H9 (cell line): ENCODE data around the gene TMEM39A. TPM values are rescaled to one million over a fixed set of nuclear protein-coding genes. Genes with fewer than 3 reads are reported as not detected.

Source experiments
- DNase-seq: peaks from one replicate; pipeline ENCODE4 v3.0.0-alpha.2; 2017
- H2AFZ ChIP-seq: one replicate; pipeline ENCODE4 v1.6.1; 2013; ENCODE audit warnings: mild to moderate bottlenecking, low read length, control low read depth, moderate library complexity
- H2AK5ac ChIP-seq: 2 replicates; pipeline ENCODE4 v1.6.1; 2013; ENCODE audit warnings: low read length, control low read depth, mixed read lengths; ENCODE audit not compliant: insufficient read length
- H2BK120ac ChIP-seq: one replicate; pipeline ENCODE4 v1.6.1; 2013; ENCODE audit warnings: low read depth, mild to moderate bottlenecking, low read length, control low read depth, inconsistent platforms; ENCODE audit not compliant: poor library complexity, severe bottlenecking
- H2BK12ac ChIP-seq: 2 replicates; pipeline ENCODE4 v1.6.1; 2013; ENCODE audit warnings: low read length, control low read depth, mixed read lengths, low read depth; ENCODE audit not compliant: insufficient read length
- H2BK15ac ChIP-seq: 2 replicates; pipeline ENCODE4 v1.6.1; 2013; ENCODE audit warnings: low read depth, low read length, control low read depth
- H2BK20ac ChIP-seq: one replicate; pipeline ENCODE4 v1.6.1; 2013; ENCODE audit warnings: low read depth, mild to moderate bottlenecking, low read length, control low read depth, inconsistent platforms; ENCODE audit not compliant: poor library complexity, severe bottlenecking
- H2BK5ac ChIP-seq: 2 replicates; pipeline ENCODE4 v1.6.1; 2013; ENCODE audit warnings: low read length, control low read depth, mixed read lengths; ENCODE audit not compliant: insufficient read length
- H3K14ac ChIP-seq: 2 replicates; pipeline ENCODE4 v1.6.1; 2013; ENCODE audit warnings: low read length, control low read depth; ENCODE audit not compliant: insufficient read depth
- H3K18ac ChIP-seq: 2 replicates; pipeline ENCODE4 v1.6.1; 2013; ENCODE audit warnings: low read depth, mild to moderate bottlenecking, mixed read lengths, low read length, control low read depth; ENCODE audit not compliant: insufficient read length
- H3K23ac ChIP-seq: 2 replicates; pipeline ENCODE4 v1.6.1; 2013; ENCODE audit warnings: low read length, control low read depth, mixed read lengths, low read depth; ENCODE audit not compliant: insufficient read length
- H3K23me2 ChIP-seq: 2 replicates; pipeline ENCODE4 v1.6.1; 2013; ENCODE audit warnings: low read depth, mild to moderate bottlenecking, mixed read lengths, low read length, control low read depth; ENCODE audit not compliant: insufficient read length, poor library complexity, severe bottlenecking
- H3K27ac ChIP-seq: 2 replicates; pipeline ENCODE4 v1.5.1; 2013; ENCODE audit warnings: low read length, control low read depth, mixed read lengths, low read depth; ENCODE audit not compliant: insufficient read length
- H3K27me3 ChIP-seq: 2 replicates; pipeline ENCODE4 v1.6.1; 2013; ENCODE audit warnings: low read length, control low read depth, inconsistent platforms; ENCODE audit not compliant: insufficient read depth
- H3K4ac ChIP-seq: 2 replicates; pipeline ENCODE4 v1.6.1; 2013; ENCODE audit warnings: low read depth, mild to moderate bottlenecking, control low read depth, inconsistent platforms, low read length, moderate library complexity
- H3K4me1 ChIP-seq: 2 replicates; pipeline ENCODE4 v1.6.1; 2013; ENCODE audit warnings: low read length, control low read depth, inconsistent platforms; ENCODE audit not compliant: insufficient read depth
- H3K4me2 ChIP-seq: 2 replicates; pipeline ENCODE4 v1.6.1; 2013; ENCODE audit warnings: low read length, control low read depth, mixed read lengths; ENCODE audit not compliant: insufficient read length, insufficient read depth
- H3K56ac ChIP-seq: 2 replicates; pipeline ENCODE4 v1.6.1; 2013; ENCODE audit warnings: low read depth, mild to moderate bottlenecking, mixed read lengths, low read length, control low read depth; ENCODE audit not compliant: insufficient read length
- H3K79me1 ChIP-seq: 2 replicates; pipeline ENCODE4 v1.6.1; 2013; ENCODE audit warnings: low read depth, mild to moderate bottlenecking, moderate library complexity, low read length, control low read depth, inconsistent platforms; ENCODE audit not compliant: insufficient read depth, poor library complexity, severe bottlenecking
- H3K79me2 ChIP-seq: 2 replicates; pipeline ENCODE4 v1.6.1; 2013; ENCODE audit warnings: low read length, control low read depth, inconsistent platforms; ENCODE audit not compliant: insufficient read depth
- H3K9ac ChIP-seq: 2 replicates; pipeline ENCODE4 v1.6.1; 2013; ENCODE audit warnings: low read length, control low read depth, mixed read lengths; ENCODE audit not compliant: insufficient read length; ENCODE audit errors: extremely low read depth
- H3K9me3 ChIP-seq: one replicate; pipeline ENCODE4 v1.6.1; 2013; ENCODE audit warnings: low read depth, low read length, inconsistent platforms; ENCODE audit not compliant: control insufficient read depth
- H3T11ph ChIP-seq: one replicate; pipeline ENCODE4 v1.6.1; 2013; ENCODE audit warnings: mild to moderate bottlenecking, low read length, control low read depth, inconsistent platforms
- H4K20me1 ChIP-seq: one replicate; pipeline ENCODE4 v1.6.1; 2013; ENCODE audit not compliant: control insufficient read depth, insufficient read length, insufficient read depth
- H4K5ac ChIP-seq: 2 replicates; pipeline ENCODE4 v1.6.1; 2013; ENCODE audit warnings: low read depth, mild to moderate bottlenecking, mixed read lengths, low read length, control low read depth; ENCODE audit not compliant: insufficient read length
- H4K8ac ChIP-seq: replicated peaks from 2 replicates; pipeline ENCODE4 v1.6.1; 2013; ENCODE audit warnings: low read length, control low read depth, mixed read lengths, low read depth; ENCODE audit not compliant: insufficient read length
- H4K91ac ChIP-seq: 2 replicates; pipeline ENCODE4 v1.6.1; 2013; ENCODE audit warnings: low read depth, mild to moderate bottlenecking, moderate library complexity, mixed read lengths, low read length, control low read depth; ENCODE audit not compliant: insufficient read length
- H3K27ac Mint-ChIP-seq, 3 experiments: 2 replicates in 2 of 3; 3 replicates in 1 of 3; pipeline ENCODE4 v1.8.0; 2020 to 2021; ENCODE audit warnings: mixed read lengths in 3 of 3, mild to moderate bottlenecking in 1 of 3, moderate library complexity in 1 of 3
- H3K27me3 Mint-ChIP-seq: 2 replicates; pipeline ENCODE4 v1.8.0; 2021; ENCODE audit warnings: low read depth, mild to moderate bottlenecking, moderate library complexity, mixed read lengths
- H3K36me3 Mint-ChIP-seq, 3 experiments: 2 replicates in 2 of 3; 3 replicates in 1 of 3; pipeline ENCODE4 v1.8.0; 2020 to 2021; ENCODE audit warnings: low read depth in 3 of 3, mixed read lengths in 3 of 3; ENCODE audit not compliant: insufficient read depth in 1 of 3
- H3K4me1 Mint-ChIP-seq, 2 experiments: 2 replicates each; pipeline ENCODE4 v1.8.0; 2020; ENCODE audit warnings: mixed read lengths in 2 of 2
- H3K4me3 Mint-ChIP-seq, 2 experiments: 2 replicates in 1 of 2; 3 replicates in 1 of 2; pipeline ENCODE4 v1.8.0; 2020 to 2021; ENCODE audit warnings: mild to moderate bottlenecking in 2 of 2, mixed read lengths in 2 of 2, moderate library complexity in 1 of 2
- H3K9me3 Mint-ChIP-seq, 2 experiments: 2 replicates in 1 of 2; 3 replicates in 1 of 2; pipeline ENCODE4 v1.8.0; 2020; ENCODE audit warnings: mild to moderate bottlenecking in 2 of 2, mixed read lengths in 2 of 2, moderate library complexity in 1 of 2
- CTCF ChIP-seq: fragments of 200-600 bp; sonication (generic); conservative IDR thresholded peaks from 3 replicates; pipeline ENCODE4 v1.8.0; 2021; ENCODE audit warnings: antibody characterized with exemption, mild to moderate bottlenecking
- WGBS: extraction: QIAGEN DNeasy Blood & Tissue Kit; methylation state at CpG from one replicate; pipeline ENCODE4 v1.1.7; 2013; ENCODE audit warnings: missing lambda C conversion rate, low lambda C conversion rate, mixed read lengths; ENCODE audit not compliant: insufficient read length; ENCODE audit errors: extremely low coverage; 5-methylcytosine and 5-hydroxymethylcytosine counted together
- total RNA-seq: library from RNA; stranded (reverse); gene quantifications from 2 replicates; pipeline ENCODE4 v1.2.1, GENCODE V29; 2021

The TMEM39A gene
- total RNA-seq, 1 experiment from 2014 or later: 45.0 TPM

- Histone ChIP-seq H3K56ac (no peak overlapping the region), H3K4me2 (no peak overlapping the region), H4K91ac (no peak overlapping the region), H4K5ac (no peak overlapping the region), H3K14ac (no peak overlapping the region), H3K79me2 (no peaks in the 10 kb centered on the region), H3K23ac (no peak overlapping the region), H3T11ph (no peak overlapping the region), H3K79me1 (no peaks in the 10 kb centered on the region), H3K4me1 (no peaks in the 10 kb centered on the region), H2BK5ac (no peak overlapping the region), H3K23me2 (no peaks in the 10 kb centered on the region), H4K20me1 (no peaks in the 10 kb centered on the region), H2AFZ (no peak overlapping the region), H3K4ac (no peak overlapping the region), H2BK15ac (no peak overlapping the region), H3K27me3 (no peaks in the 10 kb centered on the region), H3K18ac (no peak overlapping the region), H2AK5ac (no peak overlapping the region), H4K8ac (no peak overlapping the region), H3K9ac (no peak overlapping the region), H3K9me3 (peaks cover 11% of the 10 kb centered on the region), H2BK120ac (no peak overlapping the region), H3K27ac (no peak overlapping the region), H2BK20ac (no peak overlapping the region), H2BK12ac (no peak overlapping the region)
- no peak for TF ChIP-seq CTCF
- H3K27me3 Mint-ChIP-seq: no peaks in the 10 kb centered on the region; the same call in 1 of the 2 replicates
- no peak for DNase-seq
- no peak overlapping the region for H3K27ac Mint-ChIP-seq
- H3K36me3 Mint-ChIP-seq: peaks cover 68 to 92% (median 91%) of the 10 kb centered on the region in 3 experiments
- H3K4me1 Mint-ChIP-seq: no peaks in the 10 kb centered on the region
- H3K4me3 Mint-ChIP-seq: no peak overlapping the region
- WGBS: no CpG with 5 or more reads among the region's 3 CpGs
- H3K9me3 Mint-ChIP-seq: peaks cover 15 to 23% of the 10 kb centered on the region in 2 experiments
These were observed 29.6 kb downstream of the TMEM39A start for GRCh38 chr3:119433613-119434325.
